Endothelial cell of umbilical vein (primary cell): ENCODE results near the gene HES6. TPM values are rescaled to one million over a fixed set of nuclear protein-coding genes. Genes with fewer than 3 reads are reported as not detected.

Source experiments
- BruUV-seq: library from RNA; stranded (reverse); fragments of 400-500 nt; replicated peaks from 2 replicates; lab custom pipeline; 2021; lab: Mats Ljungman, UMichigan
- CTCF ChIA-PET: fragments of 300-600, 350-600 bp; sonication (Branson Sonifier 250); formaldehyde crosslinking; loops from one replicate; lab custom pipeline; 2021; ENCODE audit warnings: antibody characterized with exemption, inconsistent platforms; lab: Charles Lee
- POLR2A ChIA-PET: fragments of 300-600, 350-600 bp; sonication (Branson Sonifier 250); formaldehyde crosslinking; loops from one replicate; lab custom pipeline; 2021; ENCODE audit warnings: antibody characterized with exemption, inconsistent platforms; lab: Charles Lee
- DNase-seq: peaks from one replicate; pipeline ENCODE4 v3.0.0-alpha.2; 2011; ENCODE audit warnings: low read depth, low spot score
- FAIRE-seq: peaks from 2 replicates; lab custom pipeline; 2011; peaks lifted over from hg19 to GRCh38; lab: Jason Lieb, UNC
- H2AFZ ChIP-seq: 2 replicates; pipeline ENCODE4 v1.6.0; 2012; ENCODE audit warnings: low read depth, low read length, control low read depth, inconsistent platforms
- H3K27ac ChIP-seq: 2 replicates; pipeline ENCODE4 v1.5.1; 2011; ENCODE audit warnings: low read depth, mild to moderate bottlenecking, control low read depth, low read length, moderate library complexity; ENCODE audit not compliant: insufficient read depth
- H3K27me3 ChIP-seq, 2 experiments: 2 replicates each; pipeline versions ENCODE4 v1.6.0 to v1.6.1; 2011; ENCODE audit warnings: low read length in 2 of 2, mixed read lengths in 1 of 2; ENCODE audit not compliant: control insufficient read depth in 2 of 2, insufficient read depth in 2 of 2
- H3K36me3 ChIP-seq, 2 experiments: 2 replicates in 1 of 2; 3 replicates in 1 of 2; pipeline ENCODE4 v1.5.1; 2011; ENCODE audit warnings: low read length in 2 of 2, mild to moderate bottlenecking in 1 of 2, moderate library complexity in 1 of 2; ENCODE audit not compliant: control insufficient read depth in 2 of 2, insufficient read depth in 2 of 2; ENCODE audit errors: extremely low read depth in 1 of 2
- H3K4me1 ChIP-seq: 3 replicates; pipeline ENCODE4 v1.5.1; 2011; ENCODE audit warnings: mild to moderate bottlenecking, low read length; ENCODE audit not compliant: control insufficient read depth, insufficient read depth; ENCODE audit errors: extremely low read depth
- H3K4me2 ChIP-seq: 2 replicates; pipeline ENCODE4 v1.6.1; 2011; ENCODE audit warnings: low read length, control low read depth, mixed read lengths; ENCODE audit not compliant: insufficient read depth
- H3K4me3 ChIP-seq, 3 experiments: fragments of 200-600 bp in 1 of 3; sonication (generic), shearing (Covaris generic) in 1 of 3; replicated peaks in 1 of 3; 2 replicates each; pipeline ENCODE4 v1.5.1; 2011 to 2016; ENCODE audit warnings: control low read depth in 3 of 3, low read length in 3 of 3, mild to moderate bottlenecking in 2 of 3, inconsistent platforms in 1 of 3, low read depth in 1 of 3, moderate library complexity in 1 of 3; ENCODE audit not compliant: insufficient read depth in 1 of 3
- H3K79me2 ChIP-seq: 2 replicates; pipeline ENCODE4 v1.6.0; 2012; ENCODE audit warnings: low read length, inconsistent platforms; ENCODE audit not compliant: control insufficient read depth, insufficient read depth
- H3K9ac ChIP-seq: replicated peaks from 2 replicates; pipeline ENCODE3; 2011; ENCODE audit warnings: low read length, control low read depth; ENCODE audit not compliant: insufficient read depth; ENCODE audit errors: extremely low read depth
- H3K9me1 ChIP-seq: replicated peaks from 3 replicates; pipeline ENCODE4 v1.6.0; 2011; ENCODE audit warnings: mild to moderate bottlenecking, low read length; ENCODE audit not compliant: control insufficient read depth, insufficient read depth; ENCODE audit errors: extremely low read depth
- H3K9me3 ChIP-seq: replicated peaks from 2 replicates; pipeline ENCODE4 v1.5.1; 2012; ENCODE audit warnings: low read length, inconsistent platforms; ENCODE audit not compliant: control insufficient read depth, insufficient read depth
- H4K20me1 ChIP-seq: replicated peaks from 2 replicates; pipeline ENCODE3; 2011; ENCODE audit warnings: mild to moderate bottlenecking, low read length; ENCODE audit not compliant: control insufficient read depth, insufficient read depth; ENCODE audit errors: extremely low read depth
- EZH2 ChIP-seq: IDR thresholded peaks from 2 replicates; pipeline ENCODE4 v1.6.1; 2012; ENCODE audit warnings: borderline replicate concordance, low read depth, mild to moderate bottlenecking, moderate library complexity, low read length, inconsistent platforms; ENCODE audit not compliant: severe bottlenecking
- FOS ChIP-seq: IDR thresholded peaks from 2 replicates; pipeline ENCODE4 v1.6.1; 2011; ENCODE audit warnings: mild to moderate bottlenecking, low read length, moderate library complexity, borderline replicate concordance; ENCODE audit not compliant: insufficient read depth
- GATA2 ChIP-seq: IDR thresholded peaks from 2 replicates; pipeline ENCODE4 v1.7.0; 2011; ENCODE audit warnings: low read depth, mild to moderate bottlenecking, moderate library complexity, mixed read lengths, low read length; ENCODE audit not compliant: insufficient read length, insufficient read depth
- JUN ChIP-seq: IDR thresholded peaks from 2 replicates; pipeline ENCODE4 v1.6.1; 2011; ENCODE audit warnings: borderline replicate concordance, low read depth; ENCODE audit not compliant: insufficient read length, insufficient read depth
- MYC ChIP-seq: IDR thresholded peaks from one replicate; pipeline ENCODE4 v1.6.1; 2011; ENCODE audit warnings: mild to moderate bottlenecking, low read depth, low read length
- POLR2A ChIP-seq: IDR thresholded peaks from 2 replicates; pipeline ENCODE4 v1.6.1; 2012; ENCODE audit warnings: low read depth, mild to moderate bottlenecking, control low read depth, low read length
- POLR2AphosphoS5 ChIP-seq: IDR thresholded peaks from 2 replicates; pipeline ENCODE4 v1.6.1; 2012; ENCODE audit warnings: low read depth, mild to moderate bottlenecking, control low read depth, low read length, moderate library complexity; ENCODE audit not compliant: insufficient read depth
- dilution Hi-C: fragments of 300-500 bp; cut with MboI; formaldehyde crosslinking; loops from one replicate; pipeline ENCODE4 v1.15.0; 2019; ENCODE audit warnings: low sequenced_read_pairs; ENCODE audit not compliant: extremely low pct_ligation_motif_present
- intact Hi-C: fragments of 100-400 bp; cut with micrococcal nuclease; formaldehyde crosslinking; loops from one replicate; pipeline ENCODE4 v1.10.0; 2022
- polyA plus RNA-seq, 4 experiments: library from polyadenylated mRNA; depleted of rRNA in 3 of 4; stranded (reverse) in 3 of 4; unstranded in 1 of 4; fragments of >200 nt; gene quantifications; 2 replicates each; pipeline versions ENCODE4 v1.2.1 to v1.2.3, GENCODE V29; 2011 to 2012; ENCODE audit warnings: missing spikeins in 1 of 4
- total RNA-seq: library from RNA; stranded (reverse); gene quantifications from 2 replicates; pipeline ENCODE4 v1.2.3, GENCODE V29; 2021
- TF ChIP-seq, protein P1 (sequence below), 2 donors: IDR thresholded peaks; 1 replicate in 1 of 2; 2 replicates in 1 of 2; pipeline ENCODE4 v1.5.1; 2011; ENCODE audit warnings: low read length in 2 of 2, mild to moderate bottlenecking in 2 of 2, moderate library complexity in 2 of 2, control low read depth in 1 of 2, inconsistent platforms in 1 of 2, low read depth in 1 of 2; ENCODE audit not compliant: insufficient read depth in 1 of 2; ENCODE audit errors: extremely low read depth in 1 of 2
- TF ChIP-seq, protein P2 (sequence below): IDR thresholded peaks from 2 replicates; pipeline ENCODE4 v1.6.1; 2011; ENCODE audit not compliant: insufficient read depth, insufficient read length

HES6 gene
- total and polyA plus RNA-seq, 2 donors (not counting 3 experiments of a cell fraction or from before 2014, with no cell fraction given) = 2.2 to 5.1 TPM

DNA sequence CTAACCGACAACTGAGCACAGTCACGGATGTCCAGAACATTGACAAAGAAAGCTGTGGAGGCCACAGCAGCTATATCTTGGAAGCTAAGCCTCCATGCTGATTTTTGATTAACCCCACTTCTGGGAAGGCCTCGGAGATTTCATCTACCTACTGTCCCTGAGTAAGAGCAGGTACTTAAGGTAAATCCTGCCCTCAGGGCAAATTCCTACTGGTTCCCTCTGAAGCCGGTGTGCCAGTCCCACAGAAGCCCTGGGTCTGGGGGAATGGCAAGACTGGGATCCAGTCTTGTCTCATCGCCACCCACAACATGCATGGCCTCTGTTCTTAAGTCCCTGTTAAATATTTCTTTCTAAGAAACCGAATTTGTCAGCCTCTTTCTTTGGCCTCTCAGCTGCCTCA lies 29.9 kb upstream of the HES6 start:
- ChIA-PET CTCF (interaction anchor here (1.0 kb wide), 1 partner anchor 16 kb away, joined by 3 read pairs; no protein-coding TSS in a partner anchor), POLR2A (no interaction called here)
- H3K79me2 ChIP-seq = no peaks in the 10 kb centered on the region
- H3K36me3 ChIP-seq = peaks cover 0 to 3% of the 10 kb centered on the region in 2 experiments
- H2AFZ ChIP-seq = no peak overlapping the region
- intact Hi-C loops (loop anchor here (10.0 kb wide), 2 partner anchors 345 to 755 kb away; no protein-coding TSS in a partner anchor), dilution Hi-C loops (no loop called here)
- TF ChIP-seq JUN (no peak), FOS (no peak), EZH2 (no peak), POLR2AphosphoS5 (no peak), GATA2 (no peak), MYC (no peak), POLR2A (no peak)
- TF ChIP-seq, protein P1, sequence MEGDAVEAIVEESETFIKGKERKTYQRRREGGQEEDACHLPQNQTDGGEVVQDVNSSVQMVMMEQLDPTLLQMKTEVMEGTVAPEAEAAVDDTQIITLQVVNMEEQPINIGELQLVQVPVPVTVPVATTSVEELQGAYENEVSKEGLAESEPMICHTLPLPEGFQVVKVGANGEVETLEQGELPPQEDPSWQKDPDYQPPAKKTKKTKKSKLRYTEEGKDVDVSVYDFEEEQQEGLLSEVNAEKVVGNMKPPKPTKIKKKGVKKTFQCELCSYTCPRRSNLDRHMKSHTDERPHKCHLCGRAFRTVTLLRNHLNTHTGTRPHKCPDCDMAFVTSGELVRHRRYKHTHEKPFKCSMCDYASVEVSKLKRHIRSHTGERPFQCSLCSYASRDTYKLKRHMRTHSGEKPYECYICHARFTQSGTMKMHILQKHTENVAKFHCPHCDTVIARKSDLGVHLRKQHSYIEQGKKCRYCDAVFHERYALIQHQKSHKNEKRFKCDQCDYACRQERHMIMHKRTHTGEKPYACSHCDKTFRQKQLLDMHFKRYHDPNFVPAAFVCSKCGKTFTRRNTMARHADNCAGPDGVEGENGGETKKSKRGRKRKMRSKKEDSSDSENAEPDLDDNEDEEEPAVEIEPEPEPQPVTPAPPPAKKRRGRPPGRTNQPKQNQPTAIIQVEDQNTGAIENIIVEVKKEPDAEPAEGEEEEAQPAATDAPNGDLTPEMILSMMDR (IDR thresholded peaks at IDR 0.05; ENCODE audit: extremely low read depth in 1 of 2, insufficient read depth in 1 of 2, low read depth in 1 of 2, low read length in 2 of 2) = no peak
- TF ChIP-seq, protein P2, sequence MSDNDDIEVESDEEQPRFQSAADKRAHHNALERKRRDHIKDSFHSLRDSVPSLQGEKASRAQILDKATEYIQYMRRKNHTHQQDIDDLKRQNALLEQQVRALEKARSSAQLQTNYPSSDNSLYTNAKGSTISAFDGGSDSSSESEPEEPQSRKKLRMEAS = no peak
- no peaks in the 10 kb centered on the region for H3K4me1 ChIP-seq
- no peaks in the 10 kb centered on the region for H3K27me3 ChIP-seq
- no peak overlapping the region for H3K27ac ChIP-seq
- DNase-seq (no peak), FAIRE-seq (no peak)
- H3K9me3 ChIP-seq = no peaks in the 10 kb centered on the region
- H3K4me3 ChIP-seq = no peak overlapping the region
- no peak overlapping the region for H3K9ac ChIP-seq
- H4K20me1 ChIP-seq = no peaks in the 10 kb centered on the region
- no TSS peak for BruUV-seq
- no peak overlapping the region for H3K4me2 ChIP-seq
- no peaks in the 10 kb centered on the region for H3K9me1 ChIP-seq
